HepG2 (cell line): ENCODE results near the gene JPH3. TPM values are rescaled to one million over a fixed set of nuclear protein-coding genes. Genes with fewer than 3 reads are reported as not detected.

Experiments
- ATAC-seq: fragments of 200-7000 bp; cut with Tn5 transposase; 3 replicates; pipeline ENCODE4 v1.9.1; 2020; ENCODE audit warnings: mild to moderate bottlenecking, moderate library complexity
- BruUV-seq: library from RNA; stranded (reverse); fragments of 400-500 nt; replicated peaks from 2 replicates; lab custom pipeline; 2021; lab: Mats Ljungman, UMichigan
- CTCF ChIA-PET: fragments of 300-600 bp; formaldehyde crosslinking; extraction: SDS; loops from one replicate; lab custom pipeline; 2021; ENCODE audit warnings: low total read pairs, inconsistent platforms, low intra/inter-chr PET ratio; lab: Yijun Ruan, JAX
- POLR2A ChIA-PET: fragments of 350-600 bp; sonication (Branson Sonifier 250); formaldehyde crosslinking; loops from one replicate; lab custom pipeline; 2020; ENCODE audit warnings: antibody characterized with exemption, inconsistent platforms; lab: Yijun Ruan, JAX
- DNase-seq: peaks from one replicate; pipeline ENCODE4 v3.0.0-alpha.2; 2015; ENCODE audit warnings: low spot score
- FAIRE-seq: peaks from 3 replicates; lab custom pipeline; 2011; peaks lifted over from hg19 to GRCh38; lab: Jason Lieb, UNC
- H2AFZ ChIP-seq: one replicate; pipeline ENCODE4 v1.6.1; 2011; ENCODE audit warnings: low read length, inconsistent platforms
- H3K27ac ChIP-seq: fragments of 300-600 bp; 3 replicates; pipeline ENCODE4 v1.8.0; 2011; ENCODE audit warnings: mixed run types, mild to moderate bottlenecking, mixed read lengths, low read length, inconsistent platforms; ENCODE audit not compliant: insufficient read depth; ENCODE audit errors: extremely low read length
- H3K27me3 ChIP-seq, 2 experiments: fragments of 200-600 bp in 1 of 2; 2 replicates in 1 of 2; 3 replicates in 1 of 2; pipeline versions ENCODE4 v1.6.0 to v1.8.0; 2011; ENCODE audit warnings: low read length in 2 of 2, mild to moderate bottlenecking in 2 of 2, moderate library complexity in 2 of 2, inconsistent platforms in 1 of 2; ENCODE audit not compliant: insufficient read depth in 2 of 2, control insufficient read depth in 1 of 2
- H3K36me3 ChIP-seq, 2 experiments: fragments of 200-600 bp in 1 of 2; replicated peaks in 1 of 2; 2 replicates in 1 of 2; 3 replicates in 1 of 2; pipeline versions ENCODE4 v1.5.1 to v1.8.0; 2011; ENCODE audit warnings: low read length in 2 of 2, inconsistent platforms in 1 of 2; ENCODE audit not compliant: insufficient read depth in 2 of 2, control insufficient read depth in 1 of 2
- H3K4me1 ChIP-seq: 2 replicates; pipeline ENCODE4 v1.5.1; 2012; ENCODE audit warnings: low read length, inconsistent platforms; ENCODE audit not compliant: insufficient read depth
- H3K4me2 ChIP-seq: 2 replicates; pipeline ENCODE4 v1.6.0; 2011; ENCODE audit warnings: low read depth, low read length, inconsistent platforms
- H3K4me3 ChIP-seq, 3 experiments: fragments of 200-600 bp in 1 of 3; sonication (generic), shearing (Covaris generic) in 1 of 3; replicated peaks in 1 of 3; 2 replicates each; pipeline ENCODE4 v1.5.1; 2011 to 2016; ENCODE audit warnings: low read length in 3 of 3, inconsistent platforms in 2 of 3, low read depth in 2 of 3, mild to moderate bottlenecking in 2 of 3, control low read depth in 1 of 3, mixed read lengths in 1 of 3; ENCODE audit not compliant: insufficient read depth in 1 of 3
- H3K79me2 ChIP-seq: one replicate; pipeline ENCODE4 v1.6.1; 2011; ENCODE audit warnings: low read length, inconsistent platforms; ENCODE audit not compliant: insufficient read depth
- H3K9ac ChIP-seq: 2 replicates; pipeline ENCODE4 v1.6.0; 2011; ENCODE audit warnings: mild to moderate bottlenecking, low read depth, low read length, inconsistent platforms; ENCODE audit not compliant: insufficient read depth
- H3K9me3 ChIP-seq: 2 replicates; pipeline ENCODE4 v1.5.1; 2012; ENCODE audit warnings: mild to moderate bottlenecking, low read length
- H4K20me1 ChIP-seq: 2 replicates; pipeline ENCODE4 v1.6.0; 2011; ENCODE audit warnings: inconsistent platforms, mild to moderate bottlenecking, low read length, moderate library complexity; ENCODE audit not compliant: insufficient read depth
- FIP1L1 ChIP-seq: fragments of 200-400 bp; formaldehyde crosslinking; IDR thresholded peaks from 2 replicates; pipeline ENCODE4 v1.6.1; 2018; ENCODE audit warnings: low read depth, mild to moderate bottlenecking, low read length, moderate library complexity, borderline replicate concordance; ENCODE audit not compliant: insufficient read depth
- KDM5B ChIP-seq: sonication (generic); formaldehyde crosslinking; IDR thresholded peaks from 2 replicates; pipeline ENCODE4 v1.4.0; 2020; ENCODE audit warnings: missing genetic modification reagents, mild to moderate bottlenecking, borderline replicate concordance
- MEIS2 ChIP-seq: sonication (generic); formaldehyde crosslinking; IDR thresholded peaks from 2 replicates; pipeline ENCODE4 v1.9.0; 2021; ENCODE audit warnings: mild to moderate bottlenecking, missing genetic modification reagents
- RARG ChIP-seq: sonication (generic); formaldehyde crosslinking; IDR thresholded peaks from 2 replicates; pipeline ENCODE4 v1.4.0; 2020; ENCODE audit warnings: low read depth, mild to moderate bottlenecking, missing genetic modification reagents
- SRY ChIP-seq: sonication (generic); formaldehyde crosslinking; IDR thresholded peaks from 2 replicates; pipeline ENCODE4 v1.8.0; 2022; ENCODE audit warnings: mild to moderate bottlenecking, missing genetic modification reagents
- ZBTB38 ChIP-seq: sonication (generic); formaldehyde crosslinking; IDR thresholded peaks from 2 replicates; pipeline ENCODE4 v1.5.1; 2020; ENCODE audit warnings: mild to moderate bottlenecking, missing genetic modification reagents
- ZNF138 ChIP-seq: sonication (generic); formaldehyde crosslinking; IDR thresholded peaks from 2 replicates; pipeline ENCODE4 v1.5.0; 2020; ENCODE audit warnings: mild to moderate bottlenecking, low read depth, missing genetic modification reagents
- ZNF143 ChIP-seq: sonication (generic); formaldehyde crosslinking; IDR thresholded peaks from 2 replicates; pipeline ENCODE4 v1.4.0; 2020; ENCODE audit warnings: missing genetic modification reagents
- ZNF382 ChIP-seq: sonication (generic); formaldehyde crosslinking; IDR thresholded peaks from 2 replicates; pipeline ENCODE4 v1.5.0; 2020; ENCODE audit warnings: missing genetic modification reagents, mild to moderate bottlenecking, borderline replicate concordance
- WGBS: methylation state at CpG from one replicate; pipeline ENCODE4 v1.1.6; 2017; ENCODE audit warnings: low lambda C conversion rate; 5-methylcytosine and 5-hydroxymethylcytosine counted together
- in situ Hi-C: cut with HindIII; loops from 2 replicates; pipeline ENCODE4 v1.10.0; 2017; ENCODE audit warnings: low pct_unique_long_range_greater_than_20kb; ENCODE audit not compliant: extremely low pct_ligation_motif_present
- intact Hi-C: fragments of 100-400 bp; cut with micrococcal nuclease; formaldehyde crosslinking; loops from one replicate; pipeline ENCODE4 v1.10.0; 2022; ENCODE audit not compliant: unreplicated experiment
- polyA plus RNA-seq, 8 experiments: library from polyadenylated mRNA; depleted of rRNA in 3 of 8; stranded (reverse) in 7 of 8; unstranded in 1 of 8; fragments of >200 nt; fragmentation: Illumina TruSeq in 4 of 8; extraction: Trizol in 4 of 8; gene quantifications; 2 replicates each; pipeline versions ENCODE4 v1.2.1 to v1.2.3, GENCODE V29; 2011 to 2016; ENCODE audit warnings: low read depth in 4 of 8, missing spikeins in 1 of 8, mixed read lengths in 1 of 8; ENCODE audit not compliant: insufficient read depth in 1 of 8
- total RNA-seq, 5 experiments: library from RNA; depleted of rRNA; stranded (reverse); fragments of >200 nt; fragmentation: Illumina TruSeq; extraction: Trizol; gene quantifications; 2 replicates each; pipeline ENCODE4 v1.2.3, GENCODE V29; 2016; ENCODE audit warnings: low read depth in 1 of 5
- TF ChIP-seq, protein P1 (sequence below): sonication (generic); formaldehyde crosslinking; IDR thresholded peaks from 2 replicates; pipeline ENCODE4 v1.5.0; 2020; ENCODE audit warnings: missing genetic modification reagents
- TF ChIP-seq, protein P2 (sequence below): fragments of 450-650 bp; IDR thresholded peaks from 2 replicates; pipeline ENCODE4 v1.6.1; 2016
- TF ChIP-seq, protein P3 (sequence below): sonication (generic); formaldehyde crosslinking; IDR thresholded peaks from 2 replicates; pipeline ENCODE4 v1.5.0; 2020; ENCODE audit warnings: mild to moderate bottlenecking, missing genetic modification reagents, borderline replicate concordance

The JPH3 gene
- total and polyA plus RNA-seq, 2 of the 13 experiments (the other 11 are each of a cell fraction or from before 2014, with no cell fraction given): not detected

DNA sequence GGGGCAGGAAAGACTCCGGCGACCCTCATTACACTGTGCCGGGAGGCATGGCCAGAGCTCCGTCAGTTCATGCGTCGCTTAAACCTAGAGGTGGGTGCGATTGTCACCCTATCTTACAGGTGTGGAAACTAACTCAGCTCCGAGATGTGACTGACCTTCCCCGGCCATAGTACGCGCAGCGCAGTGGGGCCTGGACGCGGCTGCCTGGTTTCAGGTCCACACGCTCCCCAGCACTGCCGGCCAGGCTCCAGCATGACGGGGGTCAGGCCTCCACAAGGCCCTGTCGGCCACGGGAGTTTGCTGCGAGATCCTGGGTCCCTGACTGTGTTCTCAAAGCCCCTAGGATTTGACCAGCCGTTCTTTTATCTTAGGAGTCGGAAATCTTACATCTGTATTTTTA is 34.4 kb downstream of the JPH3 start:
- TF ChIP-seq ZNF138: 0 out of 2 replicates have a peak, but pooled peaks have one; percentile 5
- TF ChIP-seq RARG (CRISPR knock-in tag): no peak
- TF ChIP-seq, protein P1, sequence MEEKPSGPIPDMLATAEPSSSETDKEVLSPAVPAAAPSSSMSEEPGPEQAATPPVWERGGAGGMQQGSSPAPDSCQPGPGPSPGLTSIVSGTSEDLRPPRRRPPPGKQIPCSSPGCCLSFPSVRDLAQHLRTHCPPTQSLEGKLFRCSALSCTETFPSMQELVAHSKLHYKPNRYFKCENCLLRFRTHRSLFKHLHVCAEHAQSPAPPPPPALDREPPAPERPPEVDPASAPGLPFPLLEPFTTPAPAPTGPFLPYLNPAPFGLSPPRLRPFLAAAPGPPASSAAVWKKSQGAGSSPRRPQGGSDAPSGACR (CRISPR knock-in tag): peak; percentile 15; the same call in 1 of the 2 replicates
- peak; percentile 5; the same call in 1 of the 2 replicates for TF ChIP-seq ZNF143 (CRISPR knock-in tag)
- TF ChIP-seq KDM5B (CRISPR knock-in tag): no peak
- TF ChIP-seq ZBTB38: 0 out of 2 replicates have a peak, but pooled peaks have one; percentile 24
- TF ChIP-seq, protein P2, sequence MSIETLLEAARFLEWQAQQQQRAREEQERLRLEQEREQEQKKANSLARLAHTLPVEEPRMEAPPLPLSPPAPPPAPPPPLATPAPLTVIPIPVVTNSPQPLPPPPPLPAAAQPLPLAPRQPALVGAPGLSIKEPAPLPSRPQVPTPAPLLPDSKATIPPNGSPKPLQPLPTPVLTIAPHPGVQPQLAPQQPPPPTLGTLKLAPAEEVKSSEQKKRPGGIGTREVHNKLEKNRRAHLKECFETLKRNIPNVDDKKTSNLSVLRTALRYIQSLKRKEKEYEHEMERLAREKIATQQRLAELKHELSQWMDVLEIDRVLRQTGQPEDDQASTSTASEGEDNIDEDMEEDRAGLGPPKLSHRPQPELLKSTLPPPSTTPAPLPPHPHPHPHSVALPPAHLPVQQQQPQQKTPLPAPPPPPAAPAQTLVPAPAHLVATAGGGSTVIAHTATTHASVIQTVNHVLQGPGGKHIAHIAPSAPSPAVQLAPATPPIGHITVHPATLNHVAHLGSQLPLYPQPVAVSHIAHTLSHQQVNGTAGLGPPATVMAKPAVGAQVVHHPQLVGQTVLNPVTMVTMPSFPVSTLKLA: no peak
- 0 out of 2 replicates have a peak, but pooled peaks have one; percentile 4 for TF ChIP-seq MEIS2 (CRISPR knock-in tag)
- TF ChIP-seq FIP1L1: no peak
- TF ChIP-seq SRY: 0 out of 2 replicates have a peak, but pooled peaks have one; percentile 1
- TF ChIP-seq, protein P3, sequence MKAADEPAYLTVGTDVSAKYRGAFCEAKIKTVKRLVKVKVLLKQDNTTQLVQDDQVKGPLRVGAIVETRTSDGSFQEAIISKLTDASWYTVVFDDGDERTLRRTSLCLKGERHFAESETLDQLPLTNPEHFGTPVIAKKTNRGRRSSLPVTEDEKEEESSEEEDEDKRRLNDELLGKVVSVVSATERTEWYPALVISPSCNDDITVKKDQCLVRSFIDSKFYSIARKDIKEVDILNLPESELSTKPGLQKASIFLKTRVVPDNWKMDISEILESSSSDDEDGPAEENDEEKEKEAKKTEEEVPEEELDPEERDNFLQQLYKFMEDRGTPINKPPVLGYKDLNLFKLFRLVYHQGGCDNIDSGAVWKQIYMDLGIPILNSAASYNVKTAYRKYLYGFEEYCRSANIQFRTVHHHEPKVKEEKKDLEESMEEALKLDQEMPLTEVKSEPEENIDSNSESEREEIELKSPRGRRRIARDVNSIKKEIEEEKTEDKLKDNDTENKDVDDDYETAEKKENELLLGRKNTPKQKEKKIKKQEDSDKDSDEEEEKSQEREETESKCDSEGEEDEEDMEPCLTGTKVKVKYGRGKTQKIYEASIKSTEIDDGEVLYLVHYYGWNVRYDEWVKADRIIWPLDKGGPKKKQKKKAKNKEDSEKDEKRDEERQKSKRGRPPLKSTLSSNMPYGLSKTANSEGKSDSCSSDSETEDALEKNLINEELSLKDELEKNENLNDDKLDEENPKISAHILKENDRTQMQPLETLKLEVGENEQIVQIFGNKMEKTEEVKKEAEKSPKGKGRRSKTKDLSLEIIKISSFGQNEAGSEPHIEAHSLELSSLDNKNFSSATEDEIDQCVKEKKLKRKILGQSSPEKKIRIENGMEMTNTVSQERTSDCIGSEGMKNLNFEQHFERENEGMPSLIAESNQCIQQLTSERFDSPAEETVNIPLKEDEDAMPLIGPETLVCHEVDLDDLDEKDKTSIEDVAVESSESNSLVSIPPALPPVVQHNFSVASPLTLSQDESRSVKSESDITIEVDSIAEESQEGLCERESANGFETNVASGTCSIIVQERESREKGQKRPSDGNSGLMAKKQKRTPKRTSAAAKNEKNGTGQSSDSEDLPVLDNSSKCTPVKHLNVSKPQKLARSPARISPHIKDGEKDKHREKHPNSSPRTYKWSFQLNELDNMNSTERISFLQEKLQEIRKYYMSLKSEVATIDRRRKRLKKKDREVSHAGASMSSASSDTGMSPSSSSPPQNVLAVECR (CRISPR knock-in tag): 0 out of 2 replicates have a peak, but pooled peaks have one; percentile 16
- TF ChIP-seq ZNF382: no peak
- no peak overlapping the region for H3K27ac ChIP-seq
- no peak for DNase-seq
- H3K9ac ChIP-seq: no peak overlapping the region
- peaks cover 31 to 93% of the 10 kb centered on the region in 2 experiments; a peak in 4 of 5 replicates for H3K27me3 ChIP-seq
- peak; percentile 9 for ATAC-seq
- no peak for FAIRE-seq
- peaks cover 11% of the 10 kb centered on the region; the same call in 1 of the 2 replicates for H3K4me1 ChIP-seq
- WGBS: 47% methylated on average over 10 of the region's 22 CpGs
- H3K9me3 ChIP-seq: no peaks in the 10 kb centered on the region
- in situ Hi-C loops (loop anchor here (5.0 kb wide), 1 partner anchor 49 kb away; no protein-coding TSS in a partner anchor), intact Hi-C loops (loop anchor here (1.0 to 5.0 kb wide), 3 partner anchors 48 to 220 kb away; no protein-coding TSS in a partner anchor)
- no peak overlapping the region for H2AFZ ChIP-seq
- H3K36me3 ChIP-seq: no peaks in the 10 kb centered on the region
- CTCF ChIA-PET: interaction anchor here (0.8 to 2.7 kb wide), 6 partner anchors 48 to 220 kb away, joined by 3 to 53 read pairs (median 10); no protein-coding TSS in a partner anchor
- H4K20me1 ChIP-seq: no peaks in the 10 kb centered on the region; the same call in 1 of the 2 replicates
- H3K4me3 ChIP-seq: peak overlapping the region in 1 of 3 experiments; percentile 62; a peak in 1 of 6 replicates
- no TSS peak for BruUV-seq
- peak overlapping the region; percentile 73 for H3K4me2 ChIP-seq
- POLR2A ChIA-PET: no interaction called here
- no peaks in the 10 kb centered on the region for H3K79me2 ChIP-seq
